ENCODE results near the gene CNGB1. TPM values are rescaled to one million over a fixed set of nuclear protein-coding genes. Genes with fewer than 3 reads are reported as not detected.
"Not testable (repeated sequence)": the region's sequence is repeated elsewhere in the genome, so short reads cannot be mapped to it uniquely, and the experiment has no call there.

Gene CNGB1
- total RNA-seq, 1 donor, result not detected

DNA sequence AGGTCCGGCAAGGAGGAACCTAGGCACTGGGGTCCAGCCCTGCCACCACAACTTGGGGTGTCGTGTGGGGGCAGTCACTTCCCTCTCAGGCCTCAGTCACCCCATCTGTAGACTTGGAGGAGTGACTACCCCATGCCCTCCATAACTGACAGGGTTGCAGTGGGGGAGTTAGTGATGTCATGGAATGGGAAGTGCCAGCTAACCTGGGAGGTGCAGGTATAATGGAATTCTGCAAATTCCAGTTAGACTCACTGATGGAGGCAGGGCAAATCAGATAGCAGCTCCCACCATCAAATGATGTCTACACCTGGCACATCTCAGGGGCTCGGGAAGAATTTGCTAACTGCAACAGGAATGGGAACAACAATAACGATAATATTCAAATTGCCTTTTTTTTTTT is 72.9 kb downstream of the CNGB1 start:
- peaks cover 4% of the 10 kb centered on the region for H4K20me1 ChIP-seq (ENCODE audit: insufficient read depth, low read length)
- H3K27ac ChIP-seq (ENCODE audit: low read depth, low read length), result no peak overlapping the region
- no peak overlapping the region for H3K4me2 ChIP-seq (ENCODE audit: insufficient read depth, low read length)
- TF ChIP-seq CTCF (IDR thresholded peaks at IDR 0.05; ENCODE audit: extremely low read depth, low read depth, low read length), result no peak
- H3K4me1 ChIP-seq (ENCODE audit: insufficient read depth, low read length), result peaks cover 16% of the 10 kb centered on the region
- no peak overlapping the region for H3K4me3 ChIP-seq (ENCODE audit: insufficient read depth, low read length)
- H2AFZ ChIP-seq (ENCODE audit: low read length), result no peak overlapping the region
- no peaks in the 10 kb centered on the region for H3K9me3 ChIP-seq (ENCODE audit: low read depth, low read length)
- H3K79me2 ChIP-seq (ENCODE audit: insufficient read depth, low read length), result no peaks in the 10 kb centered on the region
- H3K27me3 ChIP-seq (ENCODE audit: insufficient read depth, low read length), result peaks cover 21% of the 10 kb centered on the region
- H3K36me3 ChIP-seq (ENCODE audit: insufficient read depth, low read length), result no peaks in the 10 kb centered on the region
- no peak for DNase-seq (ENCODE audit: insufficient read length, low spot score, missing footprints)

DNA sequence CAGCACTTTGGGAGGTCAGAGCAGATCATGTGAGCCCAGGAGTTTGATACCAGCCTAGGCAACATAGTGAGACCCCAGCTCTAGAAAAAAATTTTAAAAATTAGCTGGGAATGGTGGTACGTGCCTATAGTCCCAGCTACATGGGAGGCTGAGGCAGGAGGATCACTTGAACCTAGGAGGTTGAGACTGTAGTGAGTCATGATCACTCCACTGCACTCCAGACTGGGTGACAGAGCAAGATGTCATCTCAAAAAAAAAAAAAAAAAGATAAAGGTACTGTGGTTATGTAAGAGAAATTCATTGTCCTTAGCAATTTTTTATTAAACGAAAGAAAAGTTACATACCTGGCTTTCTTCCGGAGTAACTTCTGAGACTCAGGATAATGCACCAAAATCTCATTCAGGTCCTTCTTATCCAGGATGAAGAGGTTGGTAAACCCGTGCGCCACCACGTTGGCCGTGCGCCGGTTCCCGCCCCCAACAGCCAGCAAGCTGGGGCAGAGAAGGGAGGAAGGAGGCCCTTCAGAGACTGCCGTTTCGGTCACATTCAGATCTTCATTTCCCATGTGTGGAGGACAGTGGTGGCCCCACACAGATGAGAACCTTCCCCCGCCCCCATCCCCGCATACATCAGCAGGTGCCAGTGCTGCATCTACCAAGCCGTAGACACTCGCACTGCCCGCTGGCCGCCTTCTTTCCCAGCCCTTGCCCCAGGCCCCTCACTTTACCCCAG is 73.7 kb downstream of the CNGB1 start:
- H3K36me3 ChIP-seq (ENCODE audit: insufficient read depth, low read length), result no peaks in the 10 kb centered on the region
- H2AFZ ChIP-seq (ENCODE audit: low read length), result no peak overlapping the region
- no peak overlapping the region for H3K4me3 ChIP-seq (ENCODE audit: insufficient read depth, low read length)
- peaks cover 18% of the 10 kb centered on the region for H3K27me3 ChIP-seq (ENCODE audit: insufficient read depth, low read length)
- no peak for TF ChIP-seq CTCF (IDR thresholded peaks at IDR 0.05; ENCODE audit: extremely low read depth, low read depth, low read length)
- H3K79me2 ChIP-seq (ENCODE audit: insufficient read depth, low read length), result no peaks in the 10 kb centered on the region
- no peaks in the 10 kb centered on the region for H3K9me3 ChIP-seq (ENCODE audit: low read depth, low read length)
- H3K27ac ChIP-seq (ENCODE audit: low read depth, low read length), result no peak overlapping the region
- peaks cover 4% of the 10 kb centered on the region for H4K20me1 ChIP-seq (ENCODE audit: insufficient read depth, low read length)
- H3K4me2 ChIP-seq (ENCODE audit: insufficient read depth, low read length), result no peak overlapping the region
- H3K4me1 ChIP-seq (ENCODE audit: insufficient read depth, low read length), result peaks cover 23% of the 10 kb centered on the region
- no peak for DNase-seq (ENCODE audit: insufficient read length, low spot score, missing footprints)

GRCh38 chr16:57895081-57895547 is 75.8 kb downstream of the CNGB1 start:
- H2AFZ ChIP-seq (ENCODE audit: low read length); H3K4me3 ChIP-seq (ENCODE audit: insufficient read depth, low read length); DNase-seq (ENCODE audit: insufficient read length, low spot score, missing footprints); H3K4me2 ChIP-seq (ENCODE audit: insufficient read depth, low read length); H3K9me3 ChIP-seq (ENCODE audit: low read depth, low read length); H3K79me2 ChIP-seq (ENCODE audit: insufficient read depth, low read length); H3K36me3 ChIP-seq (ENCODE audit: insufficient read depth, low read length); H3K27ac ChIP-seq (ENCODE audit: low read depth, low read length); H4K20me1 ChIP-seq (ENCODE audit: insufficient read depth, low read length): not testable (repeated sequence)
- peaks cover 15% of the 10 kb centered on the region for H3K27me3 ChIP-seq (ENCODE audit: insufficient read depth, low read length)
- H3K4me1 ChIP-seq (ENCODE audit: insufficient read depth, low read length), result peaks cover 44% of the 10 kb centered on the region

DNA sequence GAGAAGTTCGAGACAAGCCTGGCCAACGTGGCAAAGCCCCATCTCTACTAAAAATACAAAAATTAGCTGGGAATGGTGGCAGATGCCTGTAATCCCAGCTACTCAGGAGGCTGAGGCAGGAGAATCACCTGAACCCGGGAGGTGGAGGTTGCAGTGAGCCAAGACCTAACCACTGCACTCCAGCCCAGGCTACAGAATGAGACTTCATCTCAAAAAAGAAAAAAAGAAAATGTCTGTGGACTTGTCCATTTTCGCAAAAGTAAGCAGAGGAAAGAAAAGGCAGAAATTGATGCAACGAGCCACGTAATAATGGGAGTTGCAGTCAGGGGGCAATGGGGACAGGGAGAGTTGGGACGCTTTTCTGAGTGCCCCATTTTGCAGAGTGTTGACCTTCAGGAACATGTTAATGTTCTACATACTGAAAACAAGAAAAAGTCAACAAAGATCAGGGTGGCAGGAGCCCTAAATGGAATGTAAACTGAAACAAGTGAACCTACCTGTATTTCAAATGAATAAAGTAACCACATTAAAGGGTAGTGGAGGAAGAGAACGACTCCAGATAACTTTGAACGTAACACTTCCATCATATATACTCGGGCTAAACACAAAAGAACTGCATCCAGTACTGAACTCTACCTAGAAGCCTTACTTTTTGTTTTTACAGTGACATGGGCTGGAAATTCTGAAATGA is 76.4 kb downstream of the CNGB1 start:
- Histone ChIP-seq H3K79me2 (ENCODE audit: insufficient read depth, low read length) (no peaks in the 10 kb centered on the region), H3K4me1 (ENCODE audit: insufficient read depth, low read length) (peaks cover 49% of the 10 kb centered on the region), H3K27me3 (ENCODE audit: insufficient read depth, low read length) (peaks cover 12% of the 10 kb centered on the region), H3K4me3 (ENCODE audit: insufficient read depth, low read length) (no peak overlapping the region), H3K4me2 (ENCODE audit: insufficient read depth, low read length) (peak overlapping the region; percentile 6), H2AFZ (ENCODE audit: low read length) (no peak overlapping the region), H3K27ac (ENCODE audit: low read depth, low read length) (peak overlapping the region; percentile 57), H4K20me1 (ENCODE audit: insufficient read depth, low read length) (no peaks in the 10 kb centered on the region), H3K9me3 (ENCODE audit: low read depth, low read length) (no peaks in the 10 kb centered on the region), H3K36me3 (ENCODE audit: insufficient read depth, low read length) (no peaks in the 10 kb centered on the region)
- DNase-seq (ENCODE audit: insufficient read length, low spot score, missing footprints), result no peak
- no peak for TF ChIP-seq CTCF (IDR thresholded peaks at IDR 0.05; ENCODE audit: extremely low read depth, low read depth, low read length)
